ENCODE measurements around the gene DST. TPM values are rescaled to one million over a fixed set of nuclear protein-coding genes. Genes with fewer than 3 reads are reported as not detected.

DST gene
- total and polyA plus RNA-seq, 2 of the 4 experiments (the other 2 are of a cell fraction): 97.7 to 452 TPM

DNA sequence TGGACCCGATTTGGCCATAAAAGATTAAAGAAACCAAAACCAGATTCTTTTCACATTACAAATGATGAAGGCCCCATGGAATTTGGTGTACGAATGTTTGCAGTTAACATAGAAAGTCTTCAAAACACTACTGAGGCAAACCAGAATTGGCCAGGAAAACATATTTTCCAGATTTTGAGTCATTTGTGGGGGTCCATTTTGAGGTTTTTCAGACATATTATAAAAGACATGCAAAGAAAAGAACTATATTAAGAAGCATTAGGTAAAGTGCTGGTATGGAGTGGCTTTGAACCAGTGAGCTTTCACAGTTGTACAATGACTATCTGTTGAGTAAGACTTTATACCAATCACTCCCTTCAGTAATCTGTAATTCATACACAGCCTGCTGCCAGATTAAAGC lies 226.4 kb downstream of the DST start:
- Histone ChIP-seq H3K4me3 (ENCODE audit: insufficient read depth, low read depth, low read length) (no peak overlapping the region), H4K5ac (ENCODE audit: low read depth, low read length) (no peak overlapping the region), H2BK120ac (ENCODE audit: low read depth, low read length) (no peak overlapping the region), H3K79me1 (ENCODE audit: low read depth in 1 of 2, low read length in 2 of 2) (no peaks in the 10 kb centered on the region), H4K8ac (ENCODE audit: low read depth in 2 of 2, low read length in 2 of 2) (no peak overlapping the region), H2BK5ac (ENCODE audit: low read depth, low read length, poor library complexity, severe bottlenecking) (no peak overlapping the region), H4K91ac (ENCODE audit: insufficient read depth, low read depth, low read length) (no peak overlapping the region), H3K4me1 (ENCODE audit: control insufficient read depth, insufficient read depth, low read length) (no peaks in the 10 kb centered on the region), H2AK5ac (ENCODE audit: low read depth, low read length) (no peak overlapping the region), H3K27ac (ENCODE audit: insufficient read depth, low read length) (no peak overlapping the region), H2BK15ac (ENCODE audit: low read depth, low read length) (no peak overlapping the region), H2BK20ac (ENCODE audit: low read depth, low read length) (no peak overlapping the region), H3K23ac (ENCODE audit: low read depth, low read length) (no peak overlapping the region), H3K36me3 (ENCODE audit: control insufficient read depth, insufficient read depth, low read length) (no peaks in the 10 kb centered on the region), H3K4me2 (ENCODE audit: low read depth, low read length) (no peak overlapping the region), H2AFZ (replicated peaks; ENCODE audit: low read length, poor library complexity) (no peak overlapping the region), H3K14ac (replicated peaks; ENCODE audit: low read depth, low read length) (no peak overlapping the region), H3K9me1 (ENCODE audit: insufficient read depth, low read length) (no peaks in the 10 kb centered on the region), H3K9me3 (ENCODE audit: control insufficient read depth, insufficient read depth, low read length) (no peaks in the 10 kb centered on the region), H3K56ac (ENCODE audit: extremely low read depth, insufficient read depth, low read length) (no peak overlapping the region), H3K4ac (ENCODE audit: low read depth, low read length) (no peak overlapping the region), H3K27me3 (ENCODE audit: control insufficient read depth, insufficient read depth, low read length) (no peaks in the 10 kb centered on the region), H2AK9ac (replicated peaks; ENCODE audit: low read depth, low read length, poor library complexity) (no peak overlapping the region), H3K18ac (ENCODE audit: low read depth, low read length) (no peak overlapping the region), H3K9ac (ENCODE audit: low read depth, low read length) (no peak overlapping the region), H4K20me1 (ENCODE audit: insufficient read depth, low read length) (no peaks in the 10 kb centered on the region)
- ChIA-PET CTCF (no interaction called here), POLR2A (ENCODE audit: unreplicated experiment) (no interaction called here)
- BruUV-seq (replicated peaks): no TSS peak
- intact Hi-C loops (cut with micrococcal nuclease) (loop anchor here (5.0 kb wide), 1 partner anchor 39 kb away; no protein-coding TSS in a partner anchor), dilution Hi-C loops (cut with HindIII; ENCODE audit: low sequenced_read_pairs, unreplicated experiment) (no loop called here), in situ Hi-C loops (cut with MboI; ENCODE audit: low sequenced_read_pairs) (no loop called here)
- peak; percentile 42 for ATAC-seq (ENCODE audit: low read depth)
- TF ChIP-seq FOS (IDR thresholded peaks at IDR 0.05; ENCODE audit: low read depth, low read length) (no peak), BHLHE40 (IDR thresholded peaks at IDR 0.05; ENCODE audit: low read depth, low read length) (no peak), CHD1 (IDR thresholded peaks at IDR 0.05; ENCODE audit: low read depth, low read length) (no peak), MAZ (IDR thresholded peaks at IDR 0.05; ENCODE audit: borderline replicate concordance, low read depth, low read length) (no peak), RCOR1 (IDR thresholded peaks at IDR 0.05; ENCODE audit: insufficient replicate concordance, low read length) (no peak), RAD21 (IDR thresholded peaks at IDR 0.05; ENCODE audit: low read length) (no peak), MAFK (IDR thresholded peaks at IDR 0.05; ENCODE audit: low read depth, low read length) (no peak), RFX5 (IDR thresholded peaks at IDR 0.05; ENCODE audit: low read depth, low read length) (no peak), CEBPB (IDR thresholded peaks at IDR 0.05; ENCODE audit: low read depth, low read length) (no peak), POLR2A (IDR thresholded peaks at IDR 0.05; ENCODE audit: low read depth, low read length) (no peak), MXI1 (IDR thresholded peaks at IDR 0.05; ENCODE audit: borderline replicate concordance, low read depth, low read length) (no peak), NFE2L2 (IDR thresholded peaks at IDR 0.05; ENCODE audit: low read depth, low read length) (no peak), SMC3 (IDR thresholded peaks at IDR 0.05; ENCODE audit: low read depth, low read length) (no peak)
- TF ChIP-seq, protein P1, sequence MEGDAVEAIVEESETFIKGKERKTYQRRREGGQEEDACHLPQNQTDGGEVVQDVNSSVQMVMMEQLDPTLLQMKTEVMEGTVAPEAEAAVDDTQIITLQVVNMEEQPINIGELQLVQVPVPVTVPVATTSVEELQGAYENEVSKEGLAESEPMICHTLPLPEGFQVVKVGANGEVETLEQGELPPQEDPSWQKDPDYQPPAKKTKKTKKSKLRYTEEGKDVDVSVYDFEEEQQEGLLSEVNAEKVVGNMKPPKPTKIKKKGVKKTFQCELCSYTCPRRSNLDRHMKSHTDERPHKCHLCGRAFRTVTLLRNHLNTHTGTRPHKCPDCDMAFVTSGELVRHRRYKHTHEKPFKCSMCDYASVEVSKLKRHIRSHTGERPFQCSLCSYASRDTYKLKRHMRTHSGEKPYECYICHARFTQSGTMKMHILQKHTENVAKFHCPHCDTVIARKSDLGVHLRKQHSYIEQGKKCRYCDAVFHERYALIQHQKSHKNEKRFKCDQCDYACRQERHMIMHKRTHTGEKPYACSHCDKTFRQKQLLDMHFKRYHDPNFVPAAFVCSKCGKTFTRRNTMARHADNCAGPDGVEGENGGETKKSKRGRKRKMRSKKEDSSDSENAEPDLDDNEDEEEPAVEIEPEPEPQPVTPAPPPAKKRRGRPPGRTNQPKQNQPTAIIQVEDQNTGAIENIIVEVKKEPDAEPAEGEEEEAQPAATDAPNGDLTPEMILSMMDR (conservative IDR thresholded peaks at IDR 0.05; ENCODE audit: low read depth, low read length): no peak
- TF ChIP-seq, protein P2, sequence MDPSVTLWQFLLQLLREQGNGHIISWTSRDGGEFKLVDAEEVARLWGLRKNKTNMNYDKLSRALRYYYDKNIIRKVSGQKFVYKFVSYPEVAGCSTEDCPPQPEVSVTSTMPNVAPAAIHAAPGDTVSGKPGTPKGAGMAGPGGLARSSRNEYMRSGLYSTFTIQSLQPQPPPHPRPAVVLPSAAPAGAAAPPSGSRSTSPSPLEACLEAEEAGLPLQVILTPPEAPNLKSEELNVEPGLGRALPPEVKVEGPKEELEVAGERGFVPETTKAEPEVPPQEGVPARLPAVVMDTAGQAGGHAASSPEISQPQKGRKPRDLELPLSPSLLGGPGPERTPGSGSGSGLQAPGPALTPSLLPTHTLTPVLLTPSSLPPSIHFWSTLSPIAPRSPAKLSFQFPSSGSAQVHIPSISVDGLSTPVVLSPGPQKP (IDR thresholded peaks at IDR 0.05; ENCODE audit: borderline replicate concordance, low read depth, low read length): no peak
- TF ChIP-seq, protein P3, sequence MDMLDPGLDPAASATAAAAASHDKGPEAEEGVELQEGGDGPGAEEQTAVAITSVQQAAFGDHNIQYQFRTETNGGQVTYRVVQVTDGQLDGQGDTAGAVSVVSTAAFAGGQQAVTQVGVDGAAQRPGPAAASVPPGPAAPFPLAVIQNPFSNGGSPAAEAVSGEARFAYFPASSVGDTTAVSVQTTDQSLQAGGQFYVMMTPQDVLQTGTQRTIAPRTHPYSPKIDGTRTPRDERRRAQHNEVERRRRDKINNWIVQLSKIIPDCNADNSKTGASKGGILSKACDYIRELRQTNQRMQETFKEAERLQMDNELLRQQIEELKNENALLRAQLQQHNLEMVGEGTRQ (IDR thresholded peaks at IDR 0.05; ENCODE audit: low read depth, low read length): no peak
- DNase-seq: peak; percentile 26
- no CpG with 5 or more reads among the region's 2 CpGs for WGBS, 2 experiments (ENCODE audit: extremely low coverage in 2 of 2, insufficient read length in 1 of 2)
